IPS-18a (cell line): ENCODE data around the gene CFAP45.

Experiments
- H3K27ac ChIP-seq: one replicate; pipeline ENCODE4 v1.5.1; 2013; ENCODE audit warnings: low read length
- H3K27me3 ChIP-seq: one replicate; pipeline ENCODE4 v1.6.1; 2013; ENCODE audit warnings: mild to moderate bottlenecking, low read length; ENCODE audit not compliant: control insufficient read depth, insufficient read depth
- H3K36me3 ChIP-seq: one replicate; pipeline ENCODE4 v1.6.1; 2013; ENCODE audit warnings: low read depth, low read length; ENCODE audit not compliant: control insufficient read depth
- H3K4me1 ChIP-seq: one replicate; pipeline ENCODE4 v1.6.1; 2013; ENCODE audit warnings: low read depth, low read length; ENCODE audit not compliant: control insufficient read depth
- H3K4me3 ChIP-seq: one replicate; pipeline ENCODE4 v1.5.1; 2013; ENCODE audit warnings: low read length
- H3K9ac ChIP-seq: one replicate; pipeline ENCODE4 v1.6.1; 2013; ENCODE audit warnings: mild to moderate bottlenecking, low read length, moderate library complexity
- H3K9me3 ChIP-seq: one replicate; pipeline ENCODE4 v1.6.1; 2013; ENCODE audit warnings: low read depth, low read length; ENCODE audit not compliant: control insufficient read depth

The CFAP45 gene

GRCh38 chr1:159927211-159927848 lies 27.4 kb upstream of the CFAP45 start:
- Histone ChIP-seq H3K4me3 (no peak overlapping the region), H3K27ac (no peak overlapping the region), H3K9me3 (no peaks in the 10 kb centered on the region), H3K27me3 (peaks cover 18% of the 10 kb centered on the region), H3K4me1 (peaks cover 12% of the 10 kb centered on the region), H3K9ac (no peak overlapping the region), H3K36me3 (peaks cover 35% of the 10 kb centered on the region)

GRCh38 chr1:159925719-159926078 lies 25.7 kb upstream of the CFAP45 start:
- Histone ChIP-seq H3K9ac (peak overlapping the region; percentile 68), H3K27ac (no peak overlapping the region), H3K27me3 (peaks cover 18% of the 10 kb centered on the region), H3K4me1 (peaks cover 12% of the 10 kb centered on the region), H3K9me3 (no peaks in the 10 kb centered on the region), H3K4me3 (peak overlapping the region; percentile 78), H3K36me3 (peaks cover 29% of the 10 kb centered on the region)

- Histone ChIP-seq H3K27me3 (peaks cover 18% of the 10 kb centered on the region), H3K4me1 (peaks cover 12% of the 10 kb centered on the region), H3K9ac (peak within 1 kb of the TSS; percentile 68), H3K9me3 (no peaks in the 10 kb centered on the region), H3K4me3 (peak within 1 kb of the TSS; percentile 78), H3K27ac (no peak within 1 kb of the TSS), H3K36me3 (peaks cover 30% of the 10 kb centered on the region)
Measured at GRCh38 chr1:159924791-159925718, 25.1 kb upstream of the CFAP45 start, which contains the start of gene TAGLN2. Gene TAGLN2, minus strand, starts transcription at chr1:159925507. Its CDS starts 4,998 bp downstream, at chr1:159920509.

GRCh38 chr1:159924025-159924790 lies 24.2 kb upstream of the CFAP45 start:
- Histone ChIP-seq H3K27me3 (peaks cover 18% of the 10 kb centered on the region), H3K9ac (peak overlapping the region; percentile 68), H3K4me1 (peaks cover 12% of the 10 kb centered on the region)

GRCh38 chr1:159923203-159924024 lies 23.4 kb upstream of the CFAP45 start:
- Histone ChIP-seq H3K4me3 (peak overlapping the region; percentile 78), H3K9me3 (no peaks in the 10 kb centered on the region), H3K36me3 (peaks cover 29% of the 10 kb centered on the region), H3K9ac (peak overlapping the region; percentile 43), H3K27me3 (peaks cover 18% of the 10 kb centered on the region), H3K27ac (no peak overlapping the region), H3K4me1 (peaks cover 12% of the 10 kb centered on the region)

More at GRCh38 chr1:159924025-159924790, 24.2 kb upstream of the CFAP45 start:
- H3K4me3 ChIP-seq, result peak overlapping the region; percentile 78
- no peaks in the 10 kb centered on the region for H3K9me3 ChIP-seq
- H3K36me3 ChIP-seq, result peaks cover 33% of the 10 kb centered on the region
- no peak overlapping the region for H3K27ac ChIP-seq

- no peaks in the 10 kb centered on the region for H3K9me3 ChIP-seq
- peaks cover 22% of the 10 kb centered on the region for H3K36me3 ChIP-seq
- H3K4me3 ChIP-seq, result no peak overlapping the region
- H3K27ac ChIP-seq, result no peak overlapping the region
- peak overlapping the region; percentile 16 for H3K9ac ChIP-seq
- peaks cover 18% of the 10 kb centered on the region for H3K27me3 ChIP-seq
- peaks cover 12% of the 10 kb centered on the region for H3K4me1 ChIP-seq
Measured at GRCh38 chr1:159922511-159923202, 22.7 kb upstream of the CFAP45 start.

GRCh38 chr1:159921700-159922504 lies 21.9 kb upstream of the CFAP45 start:
- Histone ChIP-seq H3K9ac (no peak overlapping the region), H3K36me3 (peaks cover 15% of the 10 kb centered on the region), H3K27ac (no peak overlapping the region), H3K27me3 (peaks cover 18% of the 10 kb centered on the region), H3K9me3 (no peaks in the 10 kb centered on the region), H3K4me1 (peaks cover 12% of the 10 kb centered on the region), H3K4me3 (no peak overlapping the region)

- Histone ChIP-seq H3K9me3 (no peaks in the 10 kb centered on the region), H3K4me3 (no peak overlapping the region), H3K9ac (no peak overlapping the region), H3K4me1 (peaks cover 14% of the 10 kb centered on the region), H3K27ac (no peak overlapping the region), H3K27me3 (peaks cover 18% of the 10 kb centered on the region), H3K36me3 (peaks cover 12% of the 10 kb centered on the region)
Measured at GRCh38 chr1:159921251-159921650, 21.3 kb upstream of the CFAP45 start.

GRCh38 chr1:159920651-159921050 lies 20.7 kb upstream of the CFAP45 start:
- Histone ChIP-seq H3K9ac (no peak overlapping the region), H3K27ac (no peak overlapping the region), H3K36me3 (peaks cover 12% of the 10 kb centered on the region), H3K4me3 (no peak overlapping the region), H3K9me3 (no peaks in the 10 kb centered on the region), H3K27me3 (peaks cover 18% of the 10 kb centered on the region), H3K4me1 (peaks cover 20% of the 10 kb centered on the region)

GRCh38 chr1:159920202-159920601 lies 20.2 kb upstream of the CFAP45 start:
- Histone ChIP-seq H3K4me1 (peaks cover 24% of the 10 kb centered on the region), H3K4me3 (no peak overlapping the region), H3K9ac (no peak overlapping the region), H3K27me3 (peaks cover 18% of the 10 kb centered on the region), H3K27ac (no peak overlapping the region), H3K9me3 (no peaks in the 10 kb centered on the region), H3K36me3 (peaks cover 12% of the 10 kb centered on the region)
